Measurements from ENCODE around the gene NFKB2. TPM values are rescaled to one million over a fixed set of nuclear protein-coding genes. Genes with fewer than 3 reads are reported as not detected.

Gene NFKB2
- total and polyA plus RNA-seq, 2 donors (not counting 1 experiment from before 2014, with no cell fraction given): 255 to 398 TPM

- POLR2A ChIA-PET: interaction anchor here (1.3 to 5.2 kb wide), 4 partner anchors 9 to 41 kb away, joined by 4 to 38 read pairs (median 23); partner anchors contain the start of genes CUEDC2 and NFKB2
- H2AFZ ChIP-seq (ENCODE audit: insufficient read depth, low read depth, low read length, poor library complexity, severe bottlenecking): peak overlapping the region; percentile 94
- no peaks in the 10 kb centered on the region for H3K9me3 Mint-ChIP-seq (ENCODE audit: insufficient read depth)
- peak overlapping the region; percentile 99 for H3K4me3 Mint-ChIP-seq
- peaks cover 26% of the 10 kb centered on the region for H3K27me3 Mint-ChIP-seq
- H3K4me1 Mint-ChIP-seq: peaks cover 38% of the 10 kb centered on the region
- 1% methylated on average over 43 of the region's 54 CpGs for WGBS (ENCODE audit: insufficient coverage)
- ATAC-seq (ENCODE audit: low read depth) (no peak), DNase-seq (peak; percentile 78)
- H3K27ac Mint-ChIP-seq: peak overlapping the region; percentile 37
- peaks cover 0 to 10% of the 10 kb centered on the region in 2 experiments for H3K36me3 ChIP-seq (replicated peaks in 1 of 2; ENCODE audit: control extremely low read depth in 1 of 2, control insufficient read depth in 1 of 2, extremely low read depth in 1 of 2, insufficient read depth in 2 of 2, low read length in 1 of 2)
- peaks cover 17% of the 10 kb centered on the region for H4K20me1 ChIP-seq (ENCODE audit: control insufficient read depth, insufficient read depth, low read length, poor library complexity, severe bottlenecking)
- CTCF ChIA-PET: interaction anchor here (1.2 to 6.1 kb wide), 11 partner anchors 9 to 189 kb away, joined by 3 to 108 read pairs (median 16); partner anchors contain the start of genes C10orf95, CUEDC2 and NFKB2
- peaks cover 32 to 34% of the 10 kb centered on the region in 2 donors for H3K4me1 ChIP-seq (ENCODE audit: control insufficient read depth in 2 of 2, insufficient read depth in 2 of 2, low read length in 2 of 2)
- H3K9me3 ChIP-seq (ENCODE audit: control extremely low read depth in 1 of 3, control insufficient read depth in 2 of 3, insufficient read depth in 1 of 3, low read length in 2 of 3): peaks cover 0 to 12% (median 0%) of the 10 kb centered on the region in 3 donors
- H3K27ac ChIP-seq (ENCODE audit: low read length in 2 of 2): no peak overlapping the region
- no peaks in the 10 kb centered on the region for H3K79me2 ChIP-seq (ENCODE audit: control insufficient read depth, insufficient read depth, low read length)
- peak overlapping the region; percentile 77 for H3K9ac ChIP-seq (ENCODE audit: low read length)
- H3K4me3 ChIP-seq (ENCODE audit: control extremely low read depth in 1 of 5, extremely low read depth in 1 of 5, insufficient read depth in 1 of 5, low read depth in 2 of 5, low read length in 4 of 5): peak overlapping the region; percentile 13 to 92 (median 89)
- H3K4me2 ChIP-seq (replicated peaks; ENCODE audit: low read depth, low read length, poor library complexity, severe bottlenecking): peak overlapping the region; percentile 90
- H3K27me3 ChIP-seq (replicated peaks in 1 of 4; ENCODE audit: control extremely low read depth in 1 of 4, control insufficient read depth in 3 of 4, insufficient read depth in 4 of 4, low read length in 3 of 4): peaks cover 0 to 48% (median 29%) of the 10 kb centered on the region in 4 experiments
- intact Hi-C loops (cut with micrococcal nuclease): loop anchor here (1.0 to 5.0 kb wide), 4 partner anchors 20 to 287 kb away; partner anchors contain the start of genes NOLC1 and PPRC1
- TF ChIP-seq CTCF (IDR thresholded peaks at IDR 0.05) (no peak), EZH2 (IDR thresholded peaks at IDR 0.05; ENCODE audit: borderline replicate concordance, insufficient read depth, low read depth, low read length, poor library complexity, severe bottlenecking) (no peak)
Observed at GRCh38 chr10:102419269-102420180, 24.0 kb downstream of the NFKB2 start.
